PC-3 (cell line): Measurements from ENCODE around the gene ILF2. TPM values are rescaled to one million over a fixed set of nuclear protein-coding genes. Genes with fewer than 3 reads are reported as not detected.

ENCODE experiments used
- ATAC-seq: fragments of 200-7000 bp; cut with Tn5 transposase; 2 replicates; pipeline ENCODE4 v1.9.1; 2020; ENCODE audit warnings: mild to moderate bottlenecking, moderate library complexity
- BruUV-seq: library from RNA; stranded (reverse); fragments of 400-500 nt; replicated peaks from 2 replicates; lab custom pipeline; 2021; lab: Mats Ljungman, UMichigan
- CTCF ChIA-PET: fragments of 300-600 bp; sonication (Branson Sonifier 250); formaldehyde crosslinking; loops from one replicate; lab custom pipeline; 2022; ENCODE audit warnings: antibody characterized with exemption; lab: Charles Lee
- POLR2A ChIA-PET: fragments of 300-600 bp; sonication (Branson Sonifier 250); formaldehyde crosslinking; loops from one replicate; lab custom pipeline; 2022; ENCODE audit warnings: antibody characterized with exemption; ENCODE audit not compliant: unreplicated experiment; lab: Charles Lee
- DNase-seq: peaks from one replicate; pipeline ENCODE4 v3.0.0-alpha.2; 2015
- H2AFZ ChIP-seq: fragments of 300-600 bp; sonication (generic); 2 replicates; pipeline ENCODE4 v1.6.0; 2016; ENCODE audit warnings: antibody characterized with exemption, low read length
- H3F3A ChIP-seq: fragments of 300-600 bp; sonication (generic); one replicate; pipeline ENCODE4 v1.6.0; 2017; ENCODE audit warnings: antibody characterized with exemption, low read length, control low read depth, mild to moderate bottlenecking; ENCODE audit not compliant: unreplicated experiment
- H3K27ac ChIP-seq: fragments of 300-600 bp; sonication (generic); 2 replicates; pipeline ENCODE4 v1.5.1; 2016; ENCODE audit warnings: mild to moderate bottlenecking, low read length
- H3K27me3 ChIP-seq: fragments of 300-600 bp; sonication (generic); 2 replicates; pipeline ENCODE4 v1.6.1; 2016; ENCODE audit warnings: low read length, mixed read lengths
- H3K36me3 ChIP-seq: fragments of 300-600 bp; sonication (generic); 2 replicates; pipeline ENCODE4 v1.6.1; 2016; ENCODE audit warnings: low read depth, mixed run types, low read length, mixed read lengths
- H3K4me1 ChIP-seq: fragments of 300-600 bp; sonication (generic); 2 replicates; pipeline ENCODE4 v1.5.1; 2016; ENCODE audit warnings: low read length; ENCODE audit not compliant: insufficient read depth
- H3K4me2 ChIP-seq: fragments of 300-600 bp; sonication (generic); 2 replicates; pipeline ENCODE4 v1.6.0; 2016; ENCODE audit warnings: low read length
- H3K4me3 ChIP-seq: fragments of 300-600 bp; sonication (generic); 2 replicates; pipeline ENCODE4 v1.5.1; 2016; ENCODE audit warnings: mild to moderate bottlenecking, low read length, mixed read lengths
- H3K79me2 ChIP-seq: fragments of 300-600 bp; sonication (generic); 2 replicates; pipeline ENCODE4 v1.6.1; 2017; ENCODE audit warnings: low read length, mixed read lengths
- H3K9ac ChIP-seq: fragments of 300-600 bp; sonication (generic); 2 replicates; pipeline ENCODE4 v1.6.0; 2016; ENCODE audit warnings: mild to moderate bottlenecking, low read length
- H3K9me2 ChIP-seq: fragments of 300-600 bp; sonication (generic); replicated peaks from 2 replicates; pipeline ENCODE4 v1.6.1; 2016; ENCODE audit warnings: mixed run types, low read length, mixed read lengths
- H3K9me3 ChIP-seq: fragments of 300-600 bp; sonication (generic); 2 replicates; pipeline ENCODE4 v1.6.1; 2016; ENCODE audit warnings: low read length, mixed read lengths
- H4K20me1 ChIP-seq: fragments of 300-600 bp; sonication (generic); 2 replicates; pipeline ENCODE4 v1.6.1; 2016; ENCODE audit warnings: low read length, mixed read lengths
- CTCF ChIP-seq: fragments of 300-600 bp; sonication (generic); conservative IDR thresholded peaks from 2 replicates; pipeline ENCODE4 v1.5.1; 2017; ENCODE audit warnings: antibody characterized with exemption, low read depth, mild to moderate bottlenecking, low read length
- EZH2 ChIP-seq: fragments of 300-600 bp; sonication (generic); IDR thresholded peaks from one replicate; pipeline ENCODE4 v1.6.1; 2017; ENCODE audit warnings: antibody characterized with exemption, mild to moderate bottlenecking, low read length; ENCODE audit not compliant: unreplicated experiment
- EZH2phosphoT487 ChIP-seq: fragments of 300-600 bp; sonication (generic); IDR thresholded peaks from 2 replicates; pipeline ENCODE4 v1.6.1; 2018; ENCODE audit warnings: mild to moderate bottlenecking, antibody characterized with exemption, low read length, borderline replicate concordance
- intact Hi-C: fragments of 100-400 bp; cut with micrococcal nuclease; formaldehyde crosslinking; loops from 2 replicates; pipeline ENCODE4 v1.9.0; 2023
- total RNA-seq: library from RNA; depleted of rRNA; stranded (reverse); fragments of >200 nt; gene quantifications from 2 replicates; pipeline ENCODE4 v1.2.3, GENCODE V29; 2014

Gene ILF2
- total RNA-seq, 1 experiment from 2014 or later, result 439 TPM

GRCh38 chr1:153647346-153647714 lies 23.5 kb downstream of the ILF2 start:
- Histone ChIP-seq H3K79me2 (peaks cover 21% of the 10 kb centered on the region; the same call in 1 of the 2 replicates), H3K4me2 (no peak overlapping the region), H3K27ac (no peak overlapping the region), H3K9ac (no peak overlapping the region), H4K20me1 (0 out of 2 replicates have a peak, but pooled peaks cover 8% of the 10 kb centered on the region), H2AFZ (no peak overlapping the region), H3F3A (peaks cover 18% of the 10 kb centered on the region), H3K9me3 (no peaks in the 10 kb centered on the region), H3K4me3 (no peak overlapping the region), H3K27me3 (no peaks in the 10 kb centered on the region), H3K4me1 (peaks cover 5% of the 10 kb centered on the region; the same call in 1 of the 2 replicates), H3K9me2 (no peaks in the 10 kb centered on the region), H3K36me3 (peaks cover 43% of the 10 kb centered on the region)
- BruUV-seq, result TSS peak; percentile 8
- POLR2A ChIA-PET, result interaction anchor here (1.4 kb wide), 1 partner anchor 12 kb away, joined by 6 read pairs; no protein-coding TSS in a partner anchor
- ATAC-seq (peak; percentile 14), DNase-seq (no peak)
- CTCF ChIA-PET, result no interaction called here
- TF ChIP-seq EZH2phosphoT487 (no peak), CTCF (no peak), EZH2 (no peak)
- intact Hi-C loops, result no loop called here

- ATAC-seq (no peak; the same call in 1 of the 2 replicates), DNase-seq (no peak)
- H3K9ac ChIP-seq, result no peak overlapping the region
- no peak overlapping the region for H2AFZ ChIP-seq
- 0 out of 2 replicates have a peak, but pooled peaks cover 8% of the 10 kb centered on the region for H4K20me1 ChIP-seq
- H3K9me3 ChIP-seq, result no peaks in the 10 kb centered on the region
- H3K4me3 ChIP-seq, result no peak overlapping the region
- CTCF ChIA-PET, result no interaction called here
- peaks cover 18% of the 10 kb centered on the region for H3F3A ChIP-seq
- peaks cover 5% of the 10 kb centered on the region; the same call in 1 of the 2 replicates for H3K4me1 ChIP-seq
- POLR2A ChIA-PET, result no interaction called here
- H3K4me2 ChIP-seq, result no peak overlapping the region
- H3K9me2 ChIP-seq, result no peaks in the 10 kb centered on the region
- no peaks in the 10 kb centered on the region for H3K27me3 ChIP-seq
- H3K79me2 ChIP-seq, result peaks cover 27% of the 10 kb centered on the region; the same call in 1 of the 2 replicates
- no peak overlapping the region for H3K27ac ChIP-seq
- peaks cover 48% of the 10 kb centered on the region for H3K36me3 ChIP-seq
- no peak for TF ChIP-seq CTCF
- no peak for TF ChIP-seq EZH2
- TF ChIP-seq EZH2phosphoT487, result no peak
- intact Hi-C loops, result no loop called here
- BruUV-seq, result no TSS peak
Observed at GRCh38 chr1:153646672-153647345, 24.0 kb downstream of the ILF2 start.

- no peak overlapping the region for H3K4me3 ChIP-seq
- H3K9me2 ChIP-seq, result no peaks in the 10 kb centered on the region
- ATAC-seq (no peak), DNase-seq (no peak)
- H3K4me2 ChIP-seq, result no peak overlapping the region
- no peak overlapping the region for H3K27ac ChIP-seq
- intact Hi-C loops, result no loop called here
- H4K20me1 ChIP-seq, result 0 out of 2 replicates have a peak, but pooled peaks cover 8% of the 10 kb centered on the region
- no peaks in the 10 kb centered on the region for H3K4me1 ChIP-seq
- POLR2A ChIA-PET, result no interaction called here
- no peak for TF ChIP-seq EZH2
- TF ChIP-seq CTCF, result no peak
- TF ChIP-seq EZH2phosphoT487, result no peak
- peaks cover 56% of the 10 kb centered on the region for H3K79me2 ChIP-seq
- H3F3A ChIP-seq, result peaks cover 18% of the 10 kb centered on the region
- H3K9me3 ChIP-seq, result no peaks in the 10 kb centered on the region
- H3K36me3 ChIP-seq, result peaks cover 77% of the 10 kb centered on the region
- H2AFZ ChIP-seq, result no peak overlapping the region
- no peaks in the 10 kb centered on the region for H3K27me3 ChIP-seq
- no TSS peak for BruUV-seq
- CTCF ChIA-PET, result interaction anchor here (0.5 to 1.1 kb wide), 2 partner anchors 17 to 72 kb away, joined by 3 read pairs; partner anchors contain the start of gene S100A13
- no peak overlapping the region for H3K9ac ChIP-seq
Observed at GRCh38 chr1:153643816-153644215, 27.0 kb downstream of the ILF2 start.
